Activated CD4-positive, CD25-positive, alpha-beta regulatory T cell (primary cell): Measurements from ENCODE around the gene NUP210L.
"Not testable (repeated sequence)": the region's sequence is repeated elsewhere in the genome, so short reads cannot be mapped to it uniquely, and the experiment has no call there.

Experiments
- DNase-seq, 4 experiments: peaks; one replicate each; lab custom pipeline; 2025; lab: John Stamatoyannopoulos, UW

The NUP210L gene

DNA sequence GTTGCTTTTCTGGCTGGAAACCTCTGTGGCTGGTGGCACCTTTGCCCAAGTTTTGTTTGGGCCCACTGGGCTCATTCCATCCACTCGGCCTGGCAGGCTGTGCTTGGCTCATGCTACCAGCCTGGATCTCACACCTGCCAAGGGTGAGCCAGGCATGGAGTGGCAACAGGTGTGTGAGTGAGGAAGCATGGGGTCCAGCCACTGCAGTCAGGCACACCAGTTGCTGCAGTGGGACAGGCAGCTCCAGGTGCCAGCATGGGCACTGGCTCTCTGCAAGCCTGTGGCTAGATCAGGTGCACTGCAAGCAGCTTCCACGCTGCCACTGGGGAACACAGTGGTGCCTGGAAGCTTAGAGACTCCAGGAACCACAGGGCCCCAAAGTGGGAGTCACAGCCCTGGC lies 57.0 kb downstream of the NUP210L start:
- DNase-seq = no peak

DNA sequence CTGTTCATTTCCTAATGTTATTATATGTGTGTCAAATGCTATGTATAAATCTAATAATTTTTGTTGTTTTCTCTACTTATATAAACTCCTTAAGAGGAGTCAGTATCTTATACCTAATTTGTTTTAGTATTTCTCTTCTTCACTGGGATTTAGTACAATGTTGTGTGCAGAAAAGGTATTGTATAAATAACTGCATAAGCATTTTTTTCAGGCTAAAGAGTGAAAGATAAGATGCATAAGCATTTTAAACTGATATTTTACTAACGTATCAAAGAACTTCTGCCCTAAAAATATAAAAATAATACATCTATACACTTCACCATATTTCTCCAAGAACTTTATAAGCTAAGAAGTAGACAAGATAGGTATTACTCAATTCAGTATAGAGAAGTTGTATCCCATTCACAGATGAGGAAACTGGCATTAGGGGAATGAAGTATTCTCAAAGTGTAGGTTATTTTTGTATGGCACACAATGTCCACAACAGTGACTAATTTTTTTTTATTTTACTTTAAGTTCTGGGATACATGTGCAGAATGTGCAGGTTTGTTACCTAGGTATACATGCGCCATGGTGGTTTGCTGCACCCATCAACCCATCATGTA lies 59.3 kb downstream of the NUP210L start:
- no peak for DNase-seq

DNA sequence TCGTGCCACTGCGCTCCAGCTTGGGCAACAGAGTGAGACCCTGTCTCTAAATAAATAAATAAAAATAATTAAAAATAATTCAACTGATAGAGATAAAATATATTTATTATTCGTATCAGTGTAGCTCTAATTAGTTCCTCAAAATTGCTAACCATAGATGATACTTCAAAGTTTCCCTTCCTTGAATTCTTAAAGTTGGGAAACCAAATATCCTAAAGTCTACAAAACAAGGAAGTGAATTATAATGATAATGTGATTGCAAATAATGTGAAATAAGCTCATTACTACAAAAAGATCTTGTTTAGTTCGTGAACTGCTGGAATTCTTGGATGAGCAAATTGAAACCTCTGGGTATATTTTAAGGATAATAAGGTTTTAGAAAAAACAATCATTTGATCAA lies 60.5 kb downstream of the NUP210L start:
- no peak for DNase-seq

DNA sequence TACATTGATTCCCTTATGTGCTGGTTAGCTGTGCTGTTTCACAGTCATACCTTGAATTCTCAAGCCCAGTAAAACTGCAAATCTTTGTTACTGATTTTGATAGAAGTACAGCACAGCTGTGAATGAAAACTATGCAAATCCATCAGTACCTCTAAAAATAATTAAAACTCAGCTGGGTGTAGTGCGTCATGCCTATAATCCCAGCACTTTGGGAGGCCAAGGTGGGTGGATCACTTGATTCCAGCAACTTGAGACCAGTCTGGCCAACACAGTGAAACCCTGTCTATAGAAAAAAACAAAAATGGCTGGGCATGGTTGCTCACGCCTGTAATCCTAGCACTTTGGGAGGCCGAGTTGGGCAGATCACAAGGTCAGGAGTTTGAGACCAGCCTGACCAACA lies 61.2 kb downstream of the NUP210L start:
- no peak for DNase-seq

DNA sequence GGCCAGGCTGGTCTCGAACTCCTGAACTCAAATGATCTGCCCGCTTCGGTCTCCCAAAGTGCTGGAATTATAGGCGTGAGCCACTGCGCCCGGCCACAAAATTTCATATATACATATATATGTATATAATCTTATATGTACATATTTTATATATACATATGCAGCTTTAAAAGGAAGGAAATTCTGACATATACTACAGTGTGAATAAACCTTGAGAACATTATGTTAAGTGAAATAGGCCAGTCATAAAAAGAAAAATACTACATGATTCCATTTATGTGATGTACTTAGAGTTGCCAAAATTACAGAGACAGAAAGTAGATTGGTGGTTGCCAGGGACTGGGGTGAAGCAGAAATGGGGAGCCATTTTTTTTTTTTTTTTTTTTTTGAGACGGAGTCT lies 63.2 kb downstream of the NUP210L start:
- DNase-seq = no peak

DNA sequence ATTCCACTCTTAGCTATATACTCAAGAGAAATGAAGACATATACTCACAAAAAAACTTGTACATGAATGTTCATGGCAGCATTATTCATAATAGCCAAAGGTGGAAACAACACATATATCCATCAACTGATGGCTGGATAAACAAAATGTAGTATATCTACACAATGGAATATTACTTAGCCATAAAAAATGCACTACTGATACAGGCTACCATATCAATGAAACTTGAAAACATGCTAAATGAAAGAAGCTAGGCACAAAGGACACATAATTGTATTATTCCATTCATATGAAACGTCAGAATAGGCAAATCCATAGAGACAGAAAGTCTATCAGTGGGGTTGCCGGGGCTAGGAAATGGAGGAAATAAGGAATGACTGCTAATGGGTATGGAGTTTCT lies 67.3 kb downstream of the NUP210L start:
- DNase-seq = no peak

DNA sequence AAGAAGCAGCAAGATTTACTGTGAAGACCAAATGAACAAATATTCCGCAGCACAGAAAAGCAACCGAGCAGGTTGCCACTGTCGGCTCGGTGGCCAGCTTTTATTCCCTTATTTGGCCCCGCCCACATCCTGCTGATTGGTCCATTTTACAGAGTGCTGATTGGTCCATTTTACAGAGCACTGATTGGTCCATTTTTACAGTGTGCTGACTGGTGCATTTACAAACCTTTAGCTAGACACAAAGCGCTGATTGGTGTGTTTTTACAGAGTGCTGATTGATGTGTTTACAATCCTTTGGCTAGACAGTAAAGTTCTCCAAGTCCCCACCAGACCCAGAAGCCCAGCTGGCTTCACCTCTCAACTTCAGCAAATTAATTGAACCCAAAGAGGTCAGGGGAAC lies 71.8 kb downstream of the NUP210L start:
- DNase-seq = not testable (repeated sequence)

DNA sequence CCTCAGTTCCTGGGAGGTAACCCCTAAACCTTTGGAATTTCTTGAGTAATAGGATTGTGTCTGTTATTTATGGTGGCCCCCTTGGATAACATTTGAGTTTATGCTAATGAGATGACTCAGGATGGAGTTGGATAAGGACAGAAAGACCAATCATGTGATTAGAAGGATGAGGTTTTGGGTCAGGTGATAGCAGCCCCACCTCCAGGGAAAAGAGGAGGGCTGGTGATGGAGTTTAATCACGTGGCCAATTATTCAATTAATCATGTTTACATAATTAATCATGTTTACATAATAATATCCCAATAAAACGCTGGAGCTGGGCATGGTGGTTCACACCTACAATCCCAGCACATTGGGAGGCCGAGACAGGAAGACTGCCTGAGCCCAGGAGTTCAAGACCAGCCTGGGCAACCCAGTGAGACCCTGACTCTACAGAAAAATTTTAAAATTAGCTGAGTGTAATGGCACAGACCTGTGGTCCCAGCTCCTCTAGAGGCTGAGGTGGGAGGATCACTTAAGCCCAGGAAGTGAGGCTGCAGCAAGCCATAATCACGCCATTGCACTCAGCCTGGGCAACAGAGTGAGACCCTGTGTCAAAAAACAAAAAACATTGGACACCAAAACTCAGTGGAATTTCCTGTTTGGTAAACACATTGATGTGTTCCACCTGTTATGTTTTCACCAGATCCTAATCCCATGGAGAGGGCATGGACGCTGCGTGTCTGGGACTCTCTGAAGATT lies 73.3 kb downstream of the NUP210L start:
- DNase-seq = no peak

DNA sequence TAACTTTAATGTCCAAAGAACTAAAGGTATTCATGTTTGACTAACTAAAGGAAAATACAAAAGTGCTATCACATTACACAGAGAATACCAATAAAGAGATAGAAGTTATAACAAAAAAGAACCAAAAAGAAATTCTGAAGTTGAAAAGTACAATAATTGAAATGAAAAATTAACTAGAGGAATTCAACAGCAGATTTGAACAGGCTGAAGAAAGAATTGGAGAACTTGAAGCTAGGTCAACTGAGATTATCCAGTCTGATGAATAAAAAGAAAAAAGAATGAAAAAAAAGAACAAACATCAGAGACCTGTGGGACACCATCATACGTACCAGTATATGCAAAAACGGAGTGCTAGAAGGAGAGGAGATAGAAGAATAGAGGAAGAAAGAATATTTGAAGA lies 78.5 kb downstream of the NUP210L start:
- no peak for DNase-seq

DNA sequence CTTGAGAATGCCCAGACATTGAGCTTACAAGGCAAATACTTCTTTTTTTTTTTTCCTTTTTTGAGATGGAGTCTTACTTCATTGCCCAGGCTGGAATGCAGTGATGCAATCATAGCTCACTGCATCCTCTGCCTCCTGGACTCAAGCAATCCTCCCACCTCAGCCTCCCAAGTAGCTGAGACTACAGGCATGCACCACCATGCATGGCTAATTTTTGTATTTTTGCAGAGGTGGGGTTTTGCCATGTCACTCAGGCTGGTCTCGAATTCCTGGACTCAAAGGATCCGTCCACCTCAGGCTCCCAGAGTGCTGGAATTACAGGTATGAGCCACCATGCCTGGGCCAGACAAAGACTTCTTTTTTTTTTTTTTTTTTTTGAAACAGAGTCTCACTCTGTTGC lies 79.1 kb downstream of the NUP210L start:
- DNase-seq = no peak

DNA sequence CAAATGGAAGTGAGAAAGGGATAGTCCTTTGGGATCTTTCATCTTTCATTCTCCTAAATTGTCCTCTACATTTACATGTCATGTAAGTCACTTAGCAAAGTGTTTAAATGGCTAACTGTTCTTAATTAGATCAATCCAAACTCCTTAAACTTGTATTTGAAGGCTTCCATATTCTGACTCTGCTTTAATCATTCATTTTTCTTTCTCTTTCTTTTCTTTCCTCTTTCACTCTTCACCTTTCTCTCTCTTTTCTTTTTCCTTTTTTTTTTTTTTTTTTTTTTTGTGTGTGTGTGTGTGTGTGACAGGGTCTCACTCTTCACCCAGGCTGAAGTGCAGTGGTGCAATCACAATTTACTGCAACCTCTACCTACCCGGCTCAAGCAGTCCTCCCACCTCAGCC lies 92.6 kb downstream of the NUP210L start:
- no peak for DNase-seq

DNA sequence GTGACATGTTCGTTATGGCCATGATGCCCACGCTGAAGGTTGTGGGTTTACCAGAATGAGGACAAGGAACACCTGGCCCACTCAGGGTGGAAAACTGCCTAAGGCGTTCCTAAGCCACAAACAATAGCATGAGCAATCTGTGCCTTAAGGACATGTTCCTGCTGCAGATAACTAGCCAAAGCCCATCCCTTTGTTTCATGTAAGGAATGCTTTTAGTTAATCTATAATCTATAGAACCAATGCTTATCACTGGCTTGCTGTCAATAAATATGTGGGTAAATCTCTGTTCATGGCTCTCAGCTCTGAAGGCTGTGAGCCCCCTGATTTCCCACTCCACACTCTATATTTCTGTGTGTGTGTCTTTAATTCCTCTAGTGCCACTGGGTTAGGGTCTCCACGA lies 107.4 kb downstream of the NUP210L start:
- DNase-seq = not testable (repeated sequence)

DNA sequence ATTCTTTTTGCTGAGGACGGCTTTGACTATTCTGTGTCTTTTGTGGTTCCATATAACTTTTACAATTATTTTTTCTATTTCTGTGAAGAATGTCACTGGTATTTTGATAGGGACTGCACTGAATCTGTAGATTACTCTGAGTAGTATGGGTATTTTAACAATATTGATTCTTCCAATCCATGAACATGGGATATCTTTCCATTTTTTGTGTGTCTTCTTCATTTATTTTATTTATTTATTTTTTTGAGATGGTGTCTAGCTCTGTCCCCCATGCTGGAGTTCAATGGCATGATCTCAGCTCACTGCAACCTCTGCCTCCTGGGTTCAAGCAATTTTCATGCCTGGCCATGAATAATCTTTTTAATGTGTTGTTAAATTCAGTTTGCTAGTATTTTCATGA lies 121.2 kb downstream of the NUP210L start:
- not testable (repeated sequence) for DNase-seq

DNA sequence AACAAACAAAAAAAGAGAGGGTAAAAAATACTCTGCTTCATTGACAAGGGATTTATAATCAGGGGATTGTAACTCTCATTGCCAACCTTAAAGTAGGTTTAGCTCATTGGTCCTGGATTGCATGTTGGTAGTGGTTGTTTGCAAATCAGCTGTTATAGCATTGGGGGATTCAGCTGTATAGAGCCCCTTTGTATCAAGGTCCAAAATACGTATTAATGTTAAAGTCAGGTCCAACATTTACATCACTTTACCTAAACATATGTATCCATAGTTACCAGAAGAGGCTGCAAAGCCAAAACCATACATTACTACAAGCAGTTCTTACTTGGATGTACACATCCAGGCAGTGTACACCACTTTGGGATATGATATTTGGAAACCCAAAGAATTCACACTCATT lies 134.9 kb downstream of the NUP210L start:
- DNase-seq = no peak

DNA sequence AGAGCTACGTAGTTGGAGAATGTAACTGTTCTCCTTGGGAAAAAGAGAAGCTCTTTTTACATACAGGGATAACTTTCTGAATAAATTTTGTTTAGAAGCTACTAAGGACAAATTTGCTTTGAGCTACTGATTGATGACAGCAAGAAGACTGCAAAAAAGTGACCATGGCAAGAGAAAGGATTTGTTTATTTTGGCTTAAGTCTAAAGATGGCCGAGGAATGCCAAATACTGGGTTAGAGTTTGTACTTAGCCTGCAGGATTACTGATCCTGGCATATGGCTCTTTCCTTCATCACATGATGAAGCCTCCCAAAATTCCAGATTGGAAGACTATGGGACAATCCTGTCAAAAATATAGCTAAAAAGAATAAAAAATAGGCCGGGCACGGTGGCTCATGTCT lies 135.6 kb downstream of the NUP210L start:
- no peak for DNase-seq

DNA sequence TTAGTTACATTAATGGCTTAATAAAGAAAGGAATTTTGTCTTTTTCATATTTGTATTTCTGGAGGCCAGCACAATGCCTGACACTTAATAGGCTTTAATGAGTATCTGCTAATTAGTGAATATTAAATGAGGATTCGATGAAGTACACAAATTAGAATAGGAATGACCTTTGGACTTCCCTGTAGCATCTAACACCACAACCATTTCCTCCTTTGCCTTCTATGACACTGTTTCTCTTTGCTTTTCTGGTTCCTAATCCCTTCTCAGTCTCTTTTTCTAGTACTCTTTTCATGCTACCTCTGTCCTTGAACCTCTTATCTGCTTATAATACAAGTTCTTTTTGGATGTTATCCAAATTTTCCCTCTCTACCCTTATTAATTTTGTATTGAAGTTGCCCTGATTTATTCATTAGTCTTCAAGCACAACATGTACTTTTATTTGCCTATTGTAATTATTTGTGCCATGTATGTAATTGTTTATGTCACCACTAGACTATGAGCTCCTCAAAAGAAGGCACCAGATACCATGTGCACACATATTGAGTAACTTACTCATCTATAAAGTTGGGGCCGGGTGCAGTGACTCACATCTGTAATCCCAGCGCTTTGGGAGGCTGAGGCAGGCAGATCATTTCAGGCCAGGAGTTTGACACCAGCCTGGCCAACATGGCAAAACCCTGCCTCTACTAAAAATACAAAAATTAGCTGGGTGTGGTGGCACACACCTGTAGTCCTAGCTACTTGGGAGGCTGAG lies 140.5 kb downstream of the NUP210L start:
- no peak for DNase-seq

DNA sequence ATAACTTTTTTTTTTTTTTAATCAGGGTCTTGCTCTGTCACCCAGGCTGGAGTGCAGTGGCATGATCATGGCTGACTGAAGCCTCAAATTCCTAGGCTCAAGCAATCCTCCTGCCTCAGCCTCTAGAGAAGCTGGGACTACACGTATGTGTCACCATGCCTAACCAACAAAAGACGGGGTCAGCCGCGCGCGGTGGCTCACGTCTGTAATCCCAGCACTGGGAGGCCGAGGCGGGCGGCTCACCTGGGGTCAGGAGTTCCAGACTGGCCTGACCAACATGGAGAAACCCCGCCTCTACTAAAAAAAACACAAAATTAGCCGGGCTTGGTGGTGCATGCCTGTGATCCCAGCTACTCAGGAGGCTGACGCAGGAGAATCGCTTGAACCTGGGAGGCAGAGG lies 142.3 kb downstream of the NUP210L start:
- not testable (repeated sequence) for DNase-seq

DNA sequence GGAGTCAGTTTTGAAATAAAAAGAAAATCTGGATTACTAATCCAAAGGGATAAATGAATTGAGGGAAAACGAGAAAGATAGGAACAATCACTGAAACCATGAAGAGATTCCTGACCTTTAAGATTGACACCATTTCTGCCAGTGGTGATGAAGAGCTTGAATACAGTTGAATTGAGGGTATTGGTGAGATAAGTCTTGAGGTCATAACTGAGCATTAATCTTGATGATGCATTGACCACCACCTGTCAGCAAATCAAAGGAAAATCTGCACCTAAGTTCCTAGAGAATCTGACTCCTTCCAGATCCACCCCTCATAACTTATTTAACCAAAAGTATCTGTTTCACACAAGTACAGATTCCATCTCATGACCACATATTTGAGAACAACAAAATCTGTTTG lies 142.7 kb downstream of the NUP210L start:
- DNase-seq = no peak

DNA sequence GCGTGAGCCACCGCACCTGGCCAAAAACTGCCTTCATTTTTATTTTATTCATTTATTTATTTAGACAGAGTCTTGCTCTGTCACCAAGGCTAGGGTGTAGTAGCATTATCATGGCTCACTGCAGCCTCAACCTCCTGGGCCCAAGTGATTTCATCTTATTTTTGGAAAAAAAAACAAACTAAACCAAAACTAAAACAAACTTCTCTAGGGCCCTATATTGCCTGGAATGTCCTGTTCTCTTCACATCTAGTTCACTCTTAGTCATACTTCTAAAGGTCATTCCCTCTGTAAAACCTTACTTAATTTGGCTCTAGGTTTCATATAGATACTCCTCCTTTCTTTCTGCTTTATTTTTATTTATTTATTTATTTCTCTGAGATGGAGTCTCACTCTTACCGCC lies 148.7 kb downstream of the NUP210L start:
- no peak for DNase-seq

DNA sequence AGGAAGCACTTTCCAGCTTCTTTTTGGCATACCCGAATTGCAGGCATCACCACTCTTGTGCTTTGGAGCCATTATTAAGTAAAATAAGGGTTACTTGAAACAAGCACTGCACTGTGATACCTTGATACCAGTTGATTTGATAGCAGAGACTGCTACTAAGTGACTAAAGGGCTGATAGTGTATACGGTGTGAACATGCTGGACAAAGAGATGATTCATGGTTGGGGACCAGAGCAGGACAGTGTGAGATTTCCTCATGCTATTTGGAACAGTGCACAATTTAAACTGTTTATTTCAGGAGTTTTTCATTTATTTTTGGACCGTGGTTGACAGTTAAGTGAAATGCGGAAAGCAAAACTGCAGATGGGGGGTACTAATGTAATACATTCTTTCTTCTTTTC lies 154.5 kb downstream of the NUP210L start:
- no peak for DNase-seq

DNA sequence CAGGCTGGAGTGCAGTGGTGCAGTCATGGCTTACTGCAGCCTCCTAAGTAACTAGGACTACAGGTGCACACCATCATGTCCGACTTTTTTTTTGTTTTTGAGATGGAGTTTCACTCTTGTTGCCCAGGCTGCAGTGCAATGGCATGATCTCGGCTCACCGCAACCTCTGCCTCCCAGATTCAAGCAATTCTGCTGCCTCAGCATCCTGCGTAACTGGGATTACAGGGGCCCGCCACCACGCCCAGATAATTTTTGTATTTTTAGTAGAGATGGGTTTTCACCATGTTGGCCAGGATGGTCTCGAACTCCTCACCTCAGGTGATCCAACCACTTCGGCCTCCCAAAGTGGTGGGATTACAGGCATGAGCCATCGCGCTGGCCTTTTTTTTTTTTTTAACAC lies 158.0 kb downstream of the NUP210L start:
- not testable (repeated sequence) for DNase-seq

DNA sequence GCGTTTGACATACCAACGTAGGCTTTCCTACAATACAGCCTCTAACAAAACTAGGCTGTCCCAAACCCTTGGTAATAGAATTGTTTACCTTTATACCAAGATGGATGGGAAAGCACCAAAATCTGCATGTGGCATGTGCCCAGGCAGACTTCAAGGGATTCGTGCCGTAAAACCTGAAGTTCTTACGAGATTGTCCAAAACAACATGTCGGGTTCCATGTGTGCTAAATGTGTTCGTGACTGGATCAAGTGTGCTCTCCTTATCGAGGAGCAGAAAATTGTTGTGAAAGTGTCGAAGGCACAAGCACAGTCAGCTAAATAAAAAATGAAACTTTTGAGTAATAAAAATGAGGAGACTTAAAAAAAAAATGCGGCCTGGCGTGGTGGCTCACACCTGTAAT lies 159.2 kb downstream of the NUP210L start:
- DNase-seq = no peak

DNA sequence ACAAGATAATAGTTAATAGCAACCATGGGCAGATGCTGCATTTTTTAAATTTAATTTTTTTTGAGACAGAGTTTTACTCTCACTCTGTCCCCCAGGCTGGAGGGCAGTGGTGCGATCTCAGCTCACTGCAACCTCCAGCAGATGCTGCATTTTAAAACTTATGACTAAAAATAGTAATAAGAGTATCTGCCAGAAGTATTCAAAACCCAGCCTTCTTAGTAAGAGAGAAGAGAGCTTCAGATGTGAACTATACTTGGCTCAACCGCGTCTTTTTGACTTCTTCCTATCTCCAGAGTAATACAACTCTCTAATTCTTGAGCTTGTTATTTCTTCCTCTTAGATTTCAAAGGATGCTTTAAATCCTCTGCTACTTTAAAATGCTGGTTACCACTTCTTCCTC lies 159.7 kb downstream of the NUP210L start:
- DNase-seq = no peak
